ENCODE measurements around the gene BCOR. TPM values are rescaled to one million over a fixed set of nuclear protein-coding genes. Genes with fewer than 3 reads are reported as not detected.

The BCOR gene
- total RNA-seq, 1 experiment from 2014 or later = 21.8 TPM

- no peaks in the 10 kb centered on the region for H3K79me2 ChIP-seq (ENCODE audit: low read length)
- H3K36me3 ChIP-seq (ENCODE audit: low read depth, low read length) = no peaks in the 10 kb centered on the region
- peaks cover 15% of the 10 kb centered on the region for H3K4me1 ChIP-seq (ENCODE audit: insufficient read depth, low read length)
- POLR2A ChIA-PET (ENCODE audit: unreplicated experiment) = no interaction called here
- H2AFZ ChIP-seq (ENCODE audit: low read length) = no peak overlapping the region
- no peak for TF ChIP-seq CTCF (conservative IDR thresholded peaks at IDR 0.05; ENCODE audit: low read depth, low read length)
- TF ChIP-seq EZH2 (IDR thresholded peaks at IDR 0.05; ENCODE audit: low read length, unreplicated experiment) = no peak
- TF ChIP-seq EZH2phosphoT487 (IDR thresholded peaks at IDR 0.05; ENCODE audit: borderline replicate concordance, low read length) = no peak
- no peaks in the 10 kb centered on the region for H3F3A ChIP-seq (ENCODE audit: low read length, unreplicated experiment)
- no peaks in the 10 kb centered on the region for H3K9me2 ChIP-seq (replicated peaks; ENCODE audit: low read length)
- no peak overlapping the region for H3K4me2 ChIP-seq (ENCODE audit: low read length)
- CTCF ChIA-PET = no interaction called here
- no peak overlapping the region for H3K27ac ChIP-seq (ENCODE audit: low read length)
- BruUV-seq (replicated peaks) = no TSS peak
- H3K27me3 ChIP-seq (ENCODE audit: low read length) = no peaks in the 10 kb centered on the region
- H3K9ac ChIP-seq (ENCODE audit: low read length) = no peak overlapping the region
- no peak for ATAC-seq
- H3K9me3 ChIP-seq (ENCODE audit: low read length) = no peaks in the 10 kb centered on the region
- intact Hi-C loops (cut with micrococcal nuclease) = no loop called here
- H3K4me3 ChIP-seq (ENCODE audit: low read length) = no peak overlapping the region
- no peaks in the 10 kb centered on the region for H4K20me1 ChIP-seq (ENCODE audit: low read length)
- DNase-seq = no peak
Measured at GRCh38 chrX:40117715-40118285, 20.0 kb upstream of the BCOR start.

GRCh38 chrX:40116925-40117324, 19.2 kb upstream of the BCOR start:
- Histone ChIP-seq H3K36me3 (ENCODE audit: low read depth, low read length) (no peaks in the 10 kb centered on the region), H3K4me3 (ENCODE audit: low read length) (no peak overlapping the region), H3K9ac (ENCODE audit: low read length) (no peak overlapping the region), H2AFZ (ENCODE audit: low read length) (no peak overlapping the region), H3K9me3 (ENCODE audit: low read length) (no peaks in the 10 kb centered on the region), H3K27ac (ENCODE audit: low read length) (no peak overlapping the region), H3K27me3 (ENCODE audit: low read length) (no peaks in the 10 kb centered on the region), H3K4me1 (ENCODE audit: insufficient read depth, low read length) (peaks cover 15% of the 10 kb centered on the region), H3K4me2 (ENCODE audit: low read length) (no peak overlapping the region), H4K20me1 (ENCODE audit: low read length) (no peaks in the 10 kb centered on the region), H3K9me2 (replicated peaks; ENCODE audit: low read length) (no peaks in the 10 kb centered on the region), H3F3A (ENCODE audit: low read length, unreplicated experiment) (no peaks in the 10 kb centered on the region), H3K79me2 (ENCODE audit: low read length) (no peaks in the 10 kb centered on the region)
- POLR2A ChIA-PET (ENCODE audit: unreplicated experiment) = no interaction called here
- BruUV-seq (replicated peaks) = no TSS peak
- intact Hi-C loops (cut with micrococcal nuclease) = no loop called here
- CTCF ChIA-PET = interaction anchor here (0.6 kb wide), 1 partner anchor 16 kb away, joined by 6 read pairs; no protein-coding TSS in a partner anchor
- no peak for ATAC-seq
- no peak for TF ChIP-seq EZH2phosphoT487 (IDR thresholded peaks at IDR 0.05; ENCODE audit: borderline replicate concordance, low read length)
- no peak for TF ChIP-seq CTCF (conservative IDR thresholded peaks at IDR 0.05; ENCODE audit: low read depth, low read length)
- no peak for TF ChIP-seq EZH2 (IDR thresholded peaks at IDR 0.05; ENCODE audit: low read length, unreplicated experiment)
- DNase-seq = no peak

DNA sequence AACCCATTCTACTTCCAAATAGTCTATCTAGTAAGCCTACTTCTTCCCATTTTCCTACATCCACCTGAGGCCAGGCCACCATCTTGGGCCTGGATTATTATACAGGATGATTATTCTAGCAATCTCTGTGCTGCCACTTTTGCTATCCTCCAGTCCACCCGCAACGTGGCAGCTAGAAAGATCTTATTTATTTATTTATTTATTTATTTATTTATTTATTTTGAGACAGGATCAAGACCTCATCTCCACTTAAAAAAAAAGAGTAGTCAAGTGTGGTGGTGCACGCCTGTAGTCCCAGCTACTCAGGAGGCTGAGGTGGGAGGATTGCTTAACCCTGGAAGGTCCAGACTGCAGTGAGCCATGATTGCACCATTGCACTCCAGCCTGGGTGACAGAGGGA, 15.2 kb upstream of the BCOR start:
- Histone ChIP-seq H4K20me1 (ENCODE audit: low read length) (no peaks in the 10 kb centered on the region), H3K36me3 (ENCODE audit: low read depth, low read length) (no peaks in the 10 kb centered on the region), H3K9ac (ENCODE audit: low read length) (no peak overlapping the region), H3K4me3 (ENCODE audit: low read length) (no peak overlapping the region), H3K27ac (ENCODE audit: low read length) (no peak overlapping the region), H3K4me1 (ENCODE audit: insufficient read depth, low read length) (peaks cover 14% of the 10 kb centered on the region), H3K9me3 (ENCODE audit: low read length) (no peaks in the 10 kb centered on the region), H3F3A (ENCODE audit: low read length, unreplicated experiment) (no peaks in the 10 kb centered on the region), H3K79me2 (ENCODE audit: low read length) (no peaks in the 10 kb centered on the region), H2AFZ (ENCODE audit: low read length) (no peak overlapping the region), H3K9me2 (replicated peaks; ENCODE audit: low read length) (no peaks in the 10 kb centered on the region), H3K27me3 (ENCODE audit: low read length) (no peaks in the 10 kb centered on the region), H3K4me2 (ENCODE audit: low read length) (no peak overlapping the region)
- TF ChIP-seq EZH2 (IDR thresholded peaks at IDR 0.05; ENCODE audit: low read length, unreplicated experiment) (no peak), CTCF (conservative IDR thresholded peaks at IDR 0.05; ENCODE audit: low read depth, low read length) (no peak), EZH2phosphoT487 (IDR thresholded peaks at IDR 0.05; ENCODE audit: borderline replicate concordance, low read length) (no peak)
- intact Hi-C loops (cut with micrococcal nuclease) = no loop called here
- CTCF ChIA-PET = no interaction called here
- ATAC-seq (no peak), DNase-seq (no peak)
- POLR2A ChIA-PET (ENCODE audit: unreplicated experiment) = no interaction called here
- BruUV-seq (replicated peaks) = no TSS peak
